ENCODE data around the gene RNF180. TPM values are rescaled to one million over a fixed set of nuclear protein-coding genes. Genes with fewer than 3 reads are reported as not detected.
"Not testable (repeated sequence)": the region's sequence is repeated elsewhere in the genome, so short reads cannot be mapped to it uniquely, and the experiment has no call there.

Gene RNF180
- total RNA-seq, 1 experiment from 2014 or later = 2.7 TPM

DNA sequence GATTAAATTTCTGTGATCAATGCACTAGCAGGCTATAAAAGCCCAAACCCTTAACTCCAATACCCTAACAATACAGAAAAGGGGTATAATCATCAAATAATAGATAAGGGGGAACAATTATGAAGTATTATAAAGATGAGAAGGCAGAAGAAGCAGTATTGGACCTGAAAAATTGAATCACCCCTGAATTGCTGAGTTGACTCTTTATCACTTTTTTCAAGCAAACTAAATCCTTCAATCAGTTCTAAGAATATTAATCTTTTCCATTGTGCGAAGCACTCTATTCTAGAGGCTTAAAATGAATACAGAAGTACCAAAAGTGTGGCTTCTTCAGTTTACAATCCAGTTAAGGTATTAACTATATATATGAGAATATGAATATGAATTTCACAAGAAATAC is 120.7 kb downstream of the RNF180 start:
- Mint-ChIP-seq H3K36me3 (peaks cover 2% of the 10 kb centered on the region; the same call in 1 of the 2 replicates), H3K27me3 (ENCODE audit: low read depth) (no peaks in the 10 kb centered on the region; the same call in 1 of the 2 replicates), H3K4me1 (no peaks in the 10 kb centered on the region), H3K4me3 (no peak overlapping the region), H3K9me3 (peaks cover 31% of the 10 kb centered on the region), H3K27ac (no peak overlapping the region)
- no peak for DNase-seq (ENCODE audit: low spot score)
- POLR2A ChIA-PET = no interaction called here
- no peak for ATAC-seq
- CTCF ChIA-PET = no interaction called here
- no peak for TF ChIP-seq CREB1 (CRISPR knock-in tag; IDR thresholded peaks at IDR 0.05)
- TF ChIP-seq, protein P1, sequence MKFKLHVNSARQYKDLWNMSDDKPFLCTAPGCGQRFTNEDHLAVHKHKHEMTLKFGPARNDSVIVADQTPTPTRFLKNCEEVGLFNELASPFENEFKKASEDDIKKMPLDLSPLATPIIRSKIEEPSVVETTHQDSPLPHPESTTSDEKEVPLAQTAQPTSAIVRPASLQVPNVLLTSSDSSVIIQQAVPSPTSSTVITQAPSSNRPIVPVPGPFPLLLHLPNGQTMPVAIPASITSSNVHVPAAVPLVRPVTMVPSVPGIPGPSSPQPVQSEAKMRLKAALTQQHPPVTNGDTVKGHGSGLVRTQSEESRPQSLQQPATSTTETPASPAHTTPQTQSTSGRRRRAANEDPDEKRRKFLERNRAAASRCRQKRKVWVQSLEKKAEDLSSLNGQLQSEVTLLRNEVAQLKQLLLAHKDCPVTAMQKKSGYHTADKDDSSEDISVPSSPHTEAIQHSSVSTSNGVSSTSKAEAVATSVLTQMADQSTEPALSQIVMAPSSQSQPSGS (CRISPR knock-in tag; IDR thresholded peaks at IDR 0.05; ENCODE audit: borderline replicate concordance, low read depth) = no peak
- TF ChIP-seq, protein P2, sequence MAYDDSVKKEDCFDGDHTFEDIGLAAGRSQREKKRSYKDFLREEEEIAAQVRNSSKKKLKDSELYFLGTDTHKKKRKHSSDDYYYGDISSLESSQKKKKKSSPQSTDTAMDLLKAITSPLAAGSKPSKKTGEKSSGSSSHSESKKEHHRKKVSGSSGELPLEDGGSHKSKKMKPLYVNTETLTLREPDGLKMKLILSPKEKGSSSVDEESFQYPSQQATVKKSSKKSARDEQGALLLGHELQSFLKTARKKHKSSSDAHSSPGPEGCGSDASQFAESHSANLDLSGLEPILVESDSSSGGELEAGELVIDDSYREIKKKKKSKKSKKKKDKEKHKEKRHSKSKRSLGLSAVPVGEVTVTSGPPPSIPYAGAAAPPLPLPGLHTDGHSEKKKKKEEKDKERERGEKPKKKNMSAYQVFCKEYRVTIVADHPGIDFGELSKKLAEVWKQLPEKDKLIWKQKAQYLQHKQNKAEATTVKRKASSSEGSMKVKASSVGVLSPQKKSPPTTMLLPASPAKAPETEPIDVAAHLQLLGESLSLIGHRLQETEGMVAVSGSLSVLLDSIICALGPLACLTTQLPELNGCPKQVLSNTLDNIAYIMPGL (CRISPR knock-in tag; IDR thresholded peaks at IDR 0.05) = no peak
- TF ChIP-seq, protein P3, sequence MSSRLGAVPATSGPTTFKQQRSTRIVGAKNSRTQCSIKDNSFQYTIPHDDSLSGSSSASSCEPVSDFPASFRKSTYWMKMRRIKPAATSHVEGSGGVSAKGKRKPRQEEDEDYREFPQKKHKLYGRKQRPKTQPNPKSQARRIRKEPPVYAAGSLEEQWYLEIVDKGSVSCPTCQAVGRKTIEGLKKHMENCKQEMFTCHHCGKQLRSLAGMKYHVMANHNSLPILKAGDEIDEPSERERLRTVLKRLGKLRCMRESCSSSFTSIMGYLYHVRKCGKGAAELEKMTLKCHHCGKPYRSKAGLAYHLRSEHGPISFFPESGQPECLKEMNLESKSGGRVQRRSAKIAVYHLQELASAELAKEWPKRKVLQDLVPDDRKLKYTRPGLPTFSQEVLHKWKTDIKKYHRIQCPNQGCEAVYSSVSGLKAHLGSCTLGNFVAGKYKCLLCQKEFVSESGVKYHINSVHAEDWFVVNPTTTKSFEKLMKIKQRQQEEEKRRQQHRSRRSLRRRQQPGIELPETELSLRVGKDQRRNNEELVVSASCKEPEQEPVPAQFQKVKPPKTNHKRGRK (CRISPR knock-in tag; IDR thresholded peaks at IDR 0.05; ENCODE audit: borderline replicate concordance) = no peak
- no peak for TF ChIP-seq OVOL2 (CRISPR knock-in tag; IDR thresholded peaks at IDR 0.05; ENCODE audit: borderline replicate concordance)
- TF ChIP-seq ZBTB21 (CRISPR knock-in tag; IDR thresholded peaks at IDR 0.05; ENCODE audit: borderline replicate concordance) = no peak
- TF ChIP-seq ZNF416 (CRISPR knock-in tag; IDR thresholded peaks at IDR 0.05) = no peak
- TF ChIP-seq ELF4 (CRISPR knock-in tag; IDR thresholded peaks at IDR 0.05; ENCODE audit: low read depth) = no peak
- TF ChIP-seq ZNF263 (CRISPR knock-in tag; IDR thresholded peaks at IDR 0.05; ENCODE audit: low read depth) = no peak
- TF ChIP-seq NFATC4 (CRISPR knock-in tag; IDR thresholded peaks at IDR 0.05) = no peak
- TF ChIP-seq, protein P4, sequence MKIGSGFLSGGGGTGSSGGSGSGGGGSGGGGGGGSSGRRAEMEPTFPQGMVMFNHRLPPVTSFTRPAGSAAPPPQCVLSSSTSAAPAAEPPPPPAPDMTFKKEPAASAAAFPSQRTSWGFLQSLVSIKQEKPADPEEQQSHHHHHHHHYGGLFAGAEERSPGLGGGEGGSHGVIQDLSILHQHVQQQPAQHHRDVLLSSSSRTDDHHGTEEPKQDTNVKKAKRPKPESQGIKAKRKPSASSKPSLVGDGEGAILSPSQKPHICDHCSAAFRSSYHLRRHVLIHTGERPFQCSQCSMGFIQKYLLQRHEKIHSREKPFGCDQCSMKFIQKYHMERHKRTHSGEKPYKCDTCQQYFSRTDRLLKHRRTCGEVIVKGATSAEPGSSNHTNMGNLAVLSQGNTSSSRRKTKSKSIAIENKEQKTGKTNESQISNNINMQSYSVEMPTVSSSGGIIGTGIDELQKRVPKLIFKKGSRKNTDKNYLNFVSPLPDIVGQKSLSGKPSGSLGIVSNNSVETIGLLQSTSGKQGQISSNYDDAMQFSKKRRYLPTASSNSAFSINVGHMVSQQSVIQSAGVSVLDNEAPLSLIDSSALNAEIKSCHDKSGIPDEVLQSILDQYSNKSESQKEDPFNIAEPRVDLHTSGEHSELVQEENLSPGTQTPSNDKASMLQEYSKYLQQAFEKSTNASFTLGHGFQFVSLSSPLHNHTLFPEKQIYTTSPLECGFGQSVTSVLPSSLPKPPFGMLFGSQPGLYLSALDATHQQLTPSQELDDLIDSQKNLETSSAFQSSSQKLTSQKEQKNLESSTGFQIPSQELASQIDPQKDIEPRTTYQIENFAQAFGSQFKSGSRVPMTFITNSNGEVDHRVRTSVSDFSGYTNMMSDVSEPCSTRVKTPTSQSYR (CRISPR knock-in tag; IDR thresholded peaks at IDR 0.05) = no peak
- no peak for TF ChIP-seq CREM (CRISPR knock-in tag; IDR thresholded peaks at IDR 0.05)

DNA sequence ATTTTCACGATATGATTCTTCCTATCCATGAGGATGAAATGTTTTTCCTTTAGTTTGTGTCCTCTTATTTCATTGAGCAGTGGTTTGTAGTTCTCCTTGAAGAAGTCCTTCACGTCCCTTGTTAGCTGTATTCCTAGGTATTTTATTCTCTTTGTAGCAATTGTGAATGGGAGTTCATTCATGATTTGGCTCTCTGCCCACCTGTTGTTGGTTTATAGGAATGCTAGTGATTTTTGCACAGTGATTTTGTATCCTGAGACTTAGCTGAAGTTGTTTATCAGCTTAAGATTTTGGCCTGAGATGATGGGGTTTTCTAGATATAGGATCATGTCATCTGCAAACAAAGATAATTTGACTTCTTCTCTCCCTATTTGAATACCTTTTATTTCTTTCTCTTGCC is 122.9 kb downstream of the RNF180 start:
- ATAC-seq; H3K36me3 Mint-ChIP-seq; DNase-seq (ENCODE audit: low spot score); H3K27me3 Mint-ChIP-seq (ENCODE audit: low read depth); H3K4me1 Mint-ChIP-seq; H3K4me3 Mint-ChIP-seq; CTCF ChIA-PET; H3K27ac Mint-ChIP-seq; POLR2A ChIA-PET: not testable (repeated sequence)
- H3K9me3 Mint-ChIP-seq = peaks cover 17% of the 10 kb centered on the region

DNA sequence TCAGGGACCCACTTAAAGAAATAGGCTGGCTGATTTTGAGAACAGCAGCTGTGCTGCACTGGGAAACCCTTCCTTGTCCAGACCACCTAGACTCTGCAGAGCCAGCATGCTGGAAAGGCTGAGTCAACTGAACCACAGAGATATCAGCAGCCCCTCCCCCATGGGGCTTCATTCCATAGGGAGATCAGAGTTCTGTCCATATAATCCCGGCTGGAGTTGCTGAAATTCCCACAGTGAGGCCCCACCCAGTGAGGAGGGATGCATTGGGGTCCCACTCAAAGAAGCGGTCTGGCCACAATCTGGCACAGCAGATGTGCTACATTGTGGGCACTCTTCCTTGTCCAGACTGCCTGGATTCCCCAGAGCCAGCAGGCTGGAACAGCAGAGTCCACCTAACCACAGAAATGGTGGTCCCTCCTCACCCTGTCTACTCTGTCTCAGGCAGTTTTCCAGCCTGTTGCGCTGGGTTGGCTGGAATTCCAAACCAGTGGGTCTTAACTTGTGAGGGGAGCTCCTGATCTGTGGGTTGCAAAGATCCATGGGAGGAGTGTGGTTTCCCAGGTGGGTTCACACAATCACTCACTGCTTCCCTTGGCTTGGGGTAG is 127.1 kb downstream of the RNF180 start:
- Mint-ChIP-seq H3K9me3 (peaks cover 9% of the 10 kb centered on the region; the same call in 1 of the 2 replicates), H3K4me1 (no peaks in the 10 kb centered on the region), H3K27ac (no peak overlapping the region), H3K27me3 (ENCODE audit: low read depth) (no peaks in the 10 kb centered on the region), H3K4me3 (no peak overlapping the region), H3K36me3 (no peaks in the 10 kb centered on the region)
- CTCF ChIA-PET = no interaction called here
- ATAC-seq = no peak
- POLR2A ChIA-PET = no interaction called here
- no peak for DNase-seq (ENCODE audit: low spot score)
- TF ChIP-seq SMAD4 (CRISPR knock-in tag; IDR thresholded peaks at IDR 0.05) (no peak), CBFB (CRISPR knock-in tag; IDR thresholded peaks at IDR 0.05; ENCODE audit: low read depth) (no peak), NR1H2 (CRISPR knock-in tag; IDR thresholded peaks at IDR 0.05) (no peak), GTF2I (CRISPR knock-in tag; conservative IDR thresholded peaks at IDR 0.05) (no peak)
- TF ChIP-seq, protein P5, sequence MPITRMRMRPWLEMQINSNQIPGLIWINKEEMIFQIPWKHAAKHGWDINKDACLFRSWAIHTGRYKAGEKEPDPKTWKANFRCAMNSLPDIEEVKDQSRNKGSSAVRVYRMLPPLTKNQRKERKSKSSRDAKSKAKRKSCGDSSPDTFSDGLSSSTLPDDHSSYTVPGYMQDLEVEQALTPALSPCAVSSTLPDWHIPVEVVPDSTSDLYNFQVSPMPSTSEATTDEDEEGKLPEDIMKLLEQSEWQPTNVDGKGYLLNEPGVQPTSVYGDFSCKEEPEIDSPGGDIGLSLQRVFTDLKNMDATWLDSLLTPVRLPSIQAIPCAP (CRISPR knock-in tag; IDR thresholded peaks at IDR 0.05) = no peak
- TF ChIP-seq, protein P3 (CRISPR knock-in tag; IDR thresholded peaks at IDR 0.05; ENCODE audit: borderline replicate concordance) = no peak

Data from WTC11 (cell line).